Endodermal cell (in vitro differentiated cells): ENCODE measurements around the gene BBS9. TPM values are rescaled to one million over a fixed set of nuclear protein-coding genes. Genes with fewer than 3 reads are reported as not detected.
A peak's percentile ranks its signal among the peaks of the same experiment; 100 is the strongest.

ENCODE experiments used
- DNase-seq: peaks from one replicate; pipeline ENCODE4 v3.0.0-alpha.2; 2017
- H3K27ac ChIP-seq: 2 replicates; pipeline ENCODE4 v1.5.1; 2013; ENCODE audit warnings: mild to moderate bottlenecking, low read depth, low read length, moderate library complexity
- H3K27me3 ChIP-seq: 2 replicates; pipeline ENCODE4 v1.6.1; 2013; ENCODE audit warnings: mild to moderate bottlenecking, low read length, moderate library complexity; ENCODE audit not compliant: insufficient read depth, control insufficient read depth, poor library complexity, severe bottlenecking
- H3K36me3 ChIP-seq: 2 replicates; pipeline ENCODE4 v1.7.0; 2013; ENCODE audit warnings: mild to moderate bottlenecking, low read length, moderate library complexity; ENCODE audit not compliant: control insufficient read depth, insufficient read depth
- H3K4me1 ChIP-seq: one replicate; pipeline ENCODE4 v1.7.0; 2013; ENCODE audit warnings: low read length; ENCODE audit not compliant: control insufficient read depth, insufficient read depth
- H3K4me3 ChIP-seq: 2 replicates; pipeline ENCODE4 v1.5.1; 2013; ENCODE audit warnings: mild to moderate bottlenecking, low read length, moderate library complexity
- H3K9ac ChIP-seq: 2 replicates; pipeline ENCODE4 v1.6.1; 2013; ENCODE audit warnings: mild to moderate bottlenecking, low read length, moderate library complexity; ENCODE audit not compliant: poor library complexity, severe bottlenecking; ENCODE audit errors: extremely low read depth
- H3K9me3 ChIP-seq: 2 replicates; pipeline ENCODE4 v1.6.1; 2013; ENCODE audit warnings: mild to moderate bottlenecking, low read length, moderate library complexity; ENCODE audit not compliant: control insufficient read depth
- H3K27ac Mint-ChIP-seq: 2 replicates; pipeline ENCODE4 v1.8.0; 2020; ENCODE audit warnings: mixed read lengths
- H3K27me3 Mint-ChIP-seq: 2 replicates; pipeline ENCODE4 v1.8.0; 2021; ENCODE audit warnings: mild to moderate bottlenecking, mixed read lengths; ENCODE audit not compliant: insufficient read depth
- H3K36me3 Mint-ChIP-seq: 2 replicates; pipeline ENCODE4 v1.8.0; 2020; ENCODE audit warnings: low read depth, mixed read lengths
- H3K4me1 Mint-ChIP-seq: 2 replicates; pipeline ENCODE4 v1.8.0; 2020; ENCODE audit warnings: mixed read lengths
- H3K4me3 Mint-ChIP-seq: 2 replicates; pipeline ENCODE4 v1.8.0; 2020; ENCODE audit warnings: mild to moderate bottlenecking, moderate library complexity, mixed read lengths
- H3K9me3 Mint-ChIP-seq: 2 replicates; pipeline ENCODE4 v1.8.0; 2020; ENCODE audit warnings: mild to moderate bottlenecking, mixed read lengths
- CTCF ChIP-seq: fragments of 200-600 bp; sonication (generic); conservative IDR thresholded peaks from 2 replicates; pipeline ENCODE4 v1.5.0; 2021; ENCODE audit warnings: antibody characterized with exemption, mild to moderate bottlenecking
- WGBS, 2 experiments: methylation state at CpG; one replicate each; pipeline versions ENCODE4 v1.1.5 to v1.1.7; 2013; ENCODE audit warnings: missing lambda C conversion rate in 2 of 2, mixed read lengths in 1 of 2; ENCODE audit not compliant: insufficient coverage in 1 of 2, insufficient read length in 1 of 2; 5-methylcytosine and 5-hydroxymethylcytosine counted together
- total RNA-seq, 2 donors: library from RNA; stranded (reverse); fragmentation: NEBNext Ultra II Directional in 1 of 2; extraction: Animal tissue kit (Norgen Biotek cat#: 25700) in 1 of 2; gene quantifications; 2 replicates in 1 of 2; 3 replicates in 1 of 2; pipeline ENCODE4 v1.2.1, GENCODE V29; 2021

BBS9 gene
- total RNA-seq, 2 donors from 2014 or later: 20.7 to 21.6 TPM

- Mint-ChIP-seq H3K4me3 (no peak overlapping the region), H3K27ac (no peak overlapping the region), H3K36me3 (no peaks in the 10 kb centered on the region), H3K27me3 (no peaks in the 10 kb centered on the region), H3K9me3 (no peaks in the 10 kb centered on the region), H3K4me1 (peaks cover 17% of the 10 kb centered on the region)
- Histone ChIP-seq H3K9me3 (no peaks in the 10 kb centered on the region), H3K36me3 (no peaks in the 10 kb centered on the region), H3K4me3 (no peak overlapping the region), H3K4me1 (no peaks in the 10 kb centered on the region), H3K9ac (no peak overlapping the region), H3K27me3 (no peaks in the 10 kb centered on the region), H3K27ac (no peak overlapping the region)
- 64 to 88% methylated on average over 5 to 6 of the region's 6 CpGs for WGBS, 2 experiments
- no peak for TF ChIP-seq CTCF
- DNase-seq: no peak
Measured at GRCh38 chr7:33457039-33457438, 327.7 kb downstream of the BBS9 start.

- H3K4me3 ChIP-seq: no peak overlapping the region
- DNase-seq: no peak
- no peak overlapping the region for H3K27ac Mint-ChIP-seq
- H3K36me3 ChIP-seq: no peaks in the 10 kb centered on the region
- H3K27me3 ChIP-seq: no peaks in the 10 kb centered on the region
- WGBS, 2 experiments: 100% methylated on average over 1 of the region's 1 CpG
- H3K9me3 ChIP-seq: no peaks in the 10 kb centered on the region
- no peak overlapping the region for H3K9ac ChIP-seq
- no peaks in the 10 kb centered on the region for H3K9me3 Mint-ChIP-seq
- no peaks in the 10 kb centered on the region for H3K4me1 ChIP-seq
- H3K27me3 Mint-ChIP-seq: no peaks in the 10 kb centered on the region
- H3K4me3 Mint-ChIP-seq: no peak overlapping the region
- H3K36me3 Mint-ChIP-seq: no peaks in the 10 kb centered on the region
- H3K4me1 Mint-ChIP-seq: peaks cover 21% of the 10 kb centered on the region
- H3K27ac ChIP-seq: no peak overlapping the region
- no peak for TF ChIP-seq CTCF
Measured at GRCh38 chr7:33458581-33458980, 329.2 kb downstream of the BBS9 start.

- H3K27me3 ChIP-seq: no peaks in the 10 kb centered on the region
- no peaks in the 10 kb centered on the region for H3K36me3 ChIP-seq
- H3K27ac ChIP-seq: no peak overlapping the region
- H3K9ac ChIP-seq: no peak overlapping the region
- H3K9me3 ChIP-seq: no peaks in the 10 kb centered on the region
- Mint-ChIP-seq H3K27me3 (no peaks in the 10 kb centered on the region), H3K27ac (peak overlapping the region; percentile 66), H3K4me1 (peaks cover 21% of the 10 kb centered on the region), H3K9me3 (no peaks in the 10 kb centered on the region), H3K4me3 (no peak overlapping the region), H3K36me3 (no peaks in the 10 kb centered on the region)
- DNase-seq: peak; percentile 75
- no peak overlapping the region for H3K4me3 ChIP-seq
- 15 to 32% methylated on average over 1 of the region's 1 CpG for WGBS, 2 experiments
- peak; percentile 89 for TF ChIP-seq CTCF
- H3K4me1 ChIP-seq: no peaks in the 10 kb centered on the region
Measured at GRCh38 chr7:33459340-33459751, 330.0 kb downstream of the BBS9 start.
